A549 (cell line): Measurements from ENCODE around the gene TRIM65.
"Not testable (repeated sequence)": the region's sequence is repeated elsewhere in the genome, so short reads cannot be mapped to it uniquely, and the experiment has no call there.

Source experiments
- EHF ChIP-seq: fragments of 250-450 bp; sonication (Bioruptor Pico); IDR thresholded peaks from 2 replicates; pipeline ENCODE4 v1.5.0; 2020; ENCODE audit warnings: mild to moderate bottlenecking
- JUN ChIP-seq, 2 experiments: fragments of >200 bp; sonication (Bioruptor Twin); formaldehyde crosslinking; IDR thresholded peaks; 2 replicates in 1 of 2; 3 replicates in 1 of 2; pipeline ENCODE4 v1.6.1; 2016 to 2017
- KDM1A ChIP-seq: fragments of 200-600 bp; sonication (generic); IDR thresholded peaks from 2 replicates; pipeline ENCODE4 v1.6.1; 2016; ENCODE audit warnings: low read depth, mild to moderate bottlenecking
- KDM5A ChIP-seq: fragments of 200-600 bp; sonication (generic); IDR thresholded peaks from 2 replicates; pipeline ENCODE4 v1.6.1; 2016; ENCODE audit warnings: antibody characterized with exemption, mild to moderate bottlenecking
- MAFK ChIP-seq: fragments of 450-650 bp; IDR thresholded peaks from 2 replicates; pipeline ENCODE4 v1.6.1; 2014; ENCODE audit not compliant: partially characterized antibody
- POLR2A ChIP-seq: IDR thresholded peaks from 2 replicates; pipeline ENCODE4 v1.6.1; 2012; ENCODE audit warnings: mild to moderate bottlenecking, low read length
- TF ChIP-seq, protein P1 (sequence below): fragments of 200-600 bp; sonication (generic); IDR thresholded peaks from 2 replicates; pipeline ENCODE4 v1.6.1; 2016; ENCODE audit warnings: antibody characterized with exemption, mild to moderate bottlenecking, moderate library complexity
- TF ChIP-seq, protein P2 (sequence below): fragments of >200 bp; sonication (Bioruptor Twin); formaldehyde crosslinking; IDR thresholded peaks from 3 replicates; pipeline ENCODE4 v1.5.1; 2016
- TF ChIP-seq, protein P3 (sequence below): fragments of 450-650 bp; IDR thresholded peaks from 2 replicates; pipeline ENCODE4 v1.6.1; 2014; ENCODE audit warnings: antibody characterized with exemption
- TF ChIP-seq, protein P4 (sequence below): IDR thresholded peaks from 2 replicates; pipeline ENCODE4 v1.6.1; 2012
- TF ChIP-seq, protein P5 (sequence below): IDR thresholded peaks from 2 replicates; pipeline ENCODE4 v1.6.1; 2012; ENCODE audit warnings: low read depth, borderline replicate concordance

DNA sequence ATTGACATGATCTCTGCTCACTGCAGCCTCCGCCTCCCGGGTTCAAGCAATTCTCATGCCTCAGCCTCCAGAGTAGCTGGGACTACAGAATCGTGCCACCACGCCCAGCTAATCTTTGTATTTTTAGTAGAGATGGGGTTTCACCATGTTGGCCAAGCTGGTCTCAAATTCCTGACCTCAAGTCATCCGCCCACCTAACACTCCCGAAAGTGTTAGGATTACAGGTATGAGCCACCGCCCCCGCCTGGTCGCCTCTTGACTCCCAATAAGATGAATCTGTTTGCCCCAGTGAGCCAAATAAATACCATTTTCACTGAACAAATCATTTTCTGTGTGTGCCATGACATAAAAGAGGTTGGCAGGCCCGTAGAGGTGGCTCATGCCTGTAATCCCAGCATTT is 37.4 kb downstream of the TRIM65 start:
- TF ChIP-seq, protein P1, sequence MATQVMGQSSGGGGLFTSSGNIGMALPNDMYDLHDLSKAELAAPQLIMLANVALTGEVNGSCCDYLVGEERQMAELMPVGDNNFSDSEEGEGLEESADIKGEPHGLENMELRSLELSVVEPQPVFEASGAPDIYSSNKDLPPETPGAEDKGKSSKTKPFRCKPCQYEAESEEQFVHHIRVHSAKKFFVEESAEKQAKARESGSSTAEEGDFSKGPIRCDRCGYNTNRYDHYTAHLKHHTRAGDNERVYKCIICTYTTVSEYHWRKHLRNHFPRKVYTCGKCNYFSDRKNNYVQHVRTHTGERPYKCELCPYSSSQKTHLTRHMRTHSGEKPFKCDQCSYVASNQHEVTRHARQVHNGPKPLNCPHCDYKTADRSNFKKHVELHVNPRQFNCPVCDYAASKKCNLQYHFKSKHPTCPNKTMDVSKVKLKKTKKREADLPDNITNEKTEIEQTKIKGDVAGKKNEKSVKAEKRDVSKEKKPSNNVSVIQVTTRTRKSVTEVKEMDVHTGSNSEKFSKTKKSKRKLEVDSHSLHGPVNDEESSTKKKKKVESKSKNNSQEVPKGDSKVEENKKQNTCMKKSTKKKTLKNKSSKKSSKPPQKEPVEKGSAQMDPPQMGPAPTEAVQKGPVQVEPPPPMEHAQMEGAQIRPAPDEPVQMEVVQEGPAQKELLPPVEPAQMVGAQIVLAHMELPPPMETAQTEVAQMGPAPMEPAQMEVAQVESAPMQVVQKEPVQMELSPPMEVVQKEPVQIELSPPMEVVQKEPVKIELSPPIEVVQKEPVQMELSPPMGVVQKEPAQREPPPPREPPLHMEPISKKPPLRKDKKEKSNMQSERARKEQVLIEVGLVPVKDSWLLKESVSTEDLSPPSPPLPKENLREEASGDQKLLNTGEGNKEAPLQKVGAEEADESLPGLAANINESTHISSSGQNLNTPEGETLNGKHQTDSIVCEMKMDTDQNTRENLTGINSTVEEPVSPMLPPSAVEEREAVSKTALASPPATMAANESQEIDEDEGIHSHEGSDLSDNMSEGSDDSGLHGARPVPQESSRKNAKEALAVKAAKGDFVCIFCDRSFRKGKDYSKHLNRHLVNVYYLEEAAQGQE = not testable (repeated sequence)
- TF ChIP-seq, protein P2, sequence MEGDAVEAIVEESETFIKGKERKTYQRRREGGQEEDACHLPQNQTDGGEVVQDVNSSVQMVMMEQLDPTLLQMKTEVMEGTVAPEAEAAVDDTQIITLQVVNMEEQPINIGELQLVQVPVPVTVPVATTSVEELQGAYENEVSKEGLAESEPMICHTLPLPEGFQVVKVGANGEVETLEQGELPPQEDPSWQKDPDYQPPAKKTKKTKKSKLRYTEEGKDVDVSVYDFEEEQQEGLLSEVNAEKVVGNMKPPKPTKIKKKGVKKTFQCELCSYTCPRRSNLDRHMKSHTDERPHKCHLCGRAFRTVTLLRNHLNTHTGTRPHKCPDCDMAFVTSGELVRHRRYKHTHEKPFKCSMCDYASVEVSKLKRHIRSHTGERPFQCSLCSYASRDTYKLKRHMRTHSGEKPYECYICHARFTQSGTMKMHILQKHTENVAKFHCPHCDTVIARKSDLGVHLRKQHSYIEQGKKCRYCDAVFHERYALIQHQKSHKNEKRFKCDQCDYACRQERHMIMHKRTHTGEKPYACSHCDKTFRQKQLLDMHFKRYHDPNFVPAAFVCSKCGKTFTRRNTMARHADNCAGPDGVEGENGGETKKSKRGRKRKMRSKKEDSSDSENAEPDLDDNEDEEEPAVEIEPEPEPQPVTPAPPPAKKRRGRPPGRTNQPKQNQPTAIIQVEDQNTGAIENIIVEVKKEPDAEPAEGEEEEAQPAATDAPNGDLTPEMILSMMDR = not testable (repeated sequence)
- TF ChIP-seq, protein P3, sequence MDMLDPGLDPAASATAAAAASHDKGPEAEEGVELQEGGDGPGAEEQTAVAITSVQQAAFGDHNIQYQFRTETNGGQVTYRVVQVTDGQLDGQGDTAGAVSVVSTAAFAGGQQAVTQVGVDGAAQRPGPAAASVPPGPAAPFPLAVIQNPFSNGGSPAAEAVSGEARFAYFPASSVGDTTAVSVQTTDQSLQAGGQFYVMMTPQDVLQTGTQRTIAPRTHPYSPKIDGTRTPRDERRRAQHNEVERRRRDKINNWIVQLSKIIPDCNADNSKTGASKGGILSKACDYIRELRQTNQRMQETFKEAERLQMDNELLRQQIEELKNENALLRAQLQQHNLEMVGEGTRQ = not testable (repeated sequence)
- TF ChIP-seq MAFK; EHF (CRISPR knock-in tag); KDM1A; JUN (IDR thresholded peaks at IDR 0.05); POLR2A; KDM5A: not testable (repeated sequence)
- TF ChIP-seq, protein P4, sequence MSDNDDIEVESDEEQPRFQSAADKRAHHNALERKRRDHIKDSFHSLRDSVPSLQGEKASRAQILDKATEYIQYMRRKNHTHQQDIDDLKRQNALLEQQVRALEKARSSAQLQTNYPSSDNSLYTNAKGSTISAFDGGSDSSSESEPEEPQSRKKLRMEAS = not testable (repeated sequence)
- TF ChIP-seq, protein P5, sequence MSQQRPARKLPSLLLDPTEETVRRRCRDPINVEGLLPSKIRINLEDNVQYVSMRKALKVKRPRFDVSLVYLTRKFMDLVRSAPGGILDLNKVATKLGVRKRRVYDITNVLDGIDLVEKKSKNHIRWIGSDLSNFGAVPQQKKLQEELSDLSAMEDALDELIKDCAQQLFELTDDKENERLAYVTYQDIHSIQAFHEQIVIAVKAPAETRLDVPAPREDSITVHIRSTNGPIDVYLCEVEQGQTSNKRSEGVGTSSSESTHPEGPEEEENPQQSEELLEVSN = not testable (repeated sequence)
